Epithelial cell of esophagus (primary cell): ENCODE data around the gene LCN1.
"Not testable (repeated sequence)": the region's sequence is repeated elsewhere in the genome, so short reads cannot be mapped to it uniquely, and the experiment has no call there.

Experiments used
- DNase-seq: peaks from one replicate; pipeline ENCODE4 v3.0.0; 2010; ENCODE audit warnings: low read depth
- H3K4me3 ChIP-seq: 2 replicates; pipeline ENCODE4 v1.5.1; 2011; ENCODE audit warnings: mild to moderate bottlenecking, low read length, control low read depth
- CTCF ChIP-seq: IDR thresholded peaks from 2 replicates; pipeline ENCODE4 v1.5.1; 2011; ENCODE audit warnings: low read depth, mild to moderate bottlenecking, low read length, control low read depth, inconsistent platforms; ENCODE audit not compliant: insufficient read depth; ENCODE audit errors: missing control alignments

Gene LCN1

GRCh38 chr9:135536216-135536615 is 15.0 kb downstream of the LCN1 start:
- DNase-seq = no peak
- no peak for TF ChIP-seq CTCF
- H3K4me3 ChIP-seq = no peak overlapping the region

- DNase-seq, H3K4me3 ChIP-seq: not testable (repeated sequence)
Measured at GRCh38 chr9:135543262-135543894, 22.1 kb downstream of the LCN1 start.

GRCh38 chr9:135544981-135545635 is 23.9 kb downstream of the LCN1 start:
- TF ChIP-seq CTCF = no peak
- no peak overlapping the region for H3K4me3 ChIP-seq
- no peak for DNase-seq

GRCh38 chr9:135545646-135546176 is 24.5 kb downstream of the LCN1 start, which contains the start of gene OBP2A:
Gene OBP2A (plus strand): TSS chr9:135546126. CDS start chr9:135546181, 55 bp downstream.
- H3K4me3 ChIP-seq, DNase-seq: not testable (repeated sequence)

GRCh38 chr9:135546792-135547617 is 25.8 kb downstream of the LCN1 start:
- not testable (repeated sequence) for H3K4me3 ChIP-seq, DNase-seq

- H3K4me3 ChIP-seq = no peak overlapping the region
- TF ChIP-seq CTCF = no peak
- no peak for DNase-seq
Measured at GRCh38 chr9:135547756-135548736, 26.8 kb downstream of the LCN1 start.

- not testable (repeated sequence) for H3K4me3 ChIP-seq, DNase-seq
Measured at GRCh38 chr9:135549478-135550343, 28.5 kb downstream of the LCN1 start.

GRCh38 chr9:135550344-135550918 is 29.2 kb downstream of the LCN1 start:
- DNase-seq = no peak
- TF ChIP-seq CTCF = no peak
- no peak overlapping the region for H3K4me3 ChIP-seq
